CD14-positive monocyte (primary cell): ENCODE results near the gene FOXP4. TPM values are rescaled to one million over a fixed set of nuclear protein-coding genes. Genes with fewer than 3 reads are reported as not detected.
A peak's percentile ranks its signal among the peaks of the same experiment; 100 is the strongest.

ENCODE experiments used
- DNase-seq, 3 donors: peaks; one replicate each; pipeline ENCODE4 v3.0.0-alpha.2; 2011 to 2022
- H2AFZ ChIP-seq: 2 replicates; pipeline ENCODE4 v1.6.0; 2012; ENCODE audit warnings: mild to moderate bottlenecking, low read depth, low read length, inconsistent platforms; ENCODE audit not compliant: insufficient read depth, poor library complexity, severe bottlenecking
- H3K27ac ChIP-seq, 2 donors: 1 replicate in 1 of 2; 2 replicates in 1 of 2; pipeline ENCODE4 v1.5.1; 2012 to 2013; ENCODE audit warnings: low read length in 2 of 2, control low read depth in 1 of 2, inconsistent platforms in 1 of 2, low read depth in 1 of 2, mild to moderate bottlenecking in 1 of 2
- H3K27me3 ChIP-seq, 2 donors: one replicate each; pipeline versions ENCODE4 v1.6.0 to v1.6.1; 2011 to 2013; ENCODE audit warnings: low read length in 2 of 2; ENCODE audit not compliant: control insufficient read depth in 2 of 2, insufficient read depth in 2 of 2
- H3K36me3 ChIP-seq, 2 donors: replicated peaks in 1 of 2; 1 replicate in 1 of 2; 2 replicates in 1 of 2; pipeline versions ENCODE4 v1.5.1 to v1.6.1; 2012 to 2013; ENCODE audit warnings: low read length in 2 of 2, control low read depth in 1 of 2, inconsistent platforms in 1 of 2, mild to moderate bottlenecking in 1 of 2; ENCODE audit not compliant: insufficient read depth in 2 of 2, control insufficient read depth in 1 of 2
- H3K4me1 ChIP-seq, 2 donors: 1 replicate in 1 of 2; 2 replicates in 1 of 2; pipeline versions ENCODE4 v1.5.1 to v1.6.1; 2012 to 2013; ENCODE audit warnings: low read length in 2 of 2, control low read depth in 1 of 2, inconsistent platforms in 1 of 2, mild to moderate bottlenecking in 1 of 2, moderate library complexity in 1 of 2; ENCODE audit not compliant: insufficient read depth in 2 of 2, control insufficient read depth in 1 of 2
- H3K4me2 ChIP-seq: replicated peaks from 2 replicates; pipeline ENCODE3; 2012; ENCODE audit warnings: low read length, moderate library complexity, mild to moderate bottlenecking; ENCODE audit not compliant: poor library complexity, severe bottlenecking; ENCODE audit errors: extremely low read depth
- H3K4me3 ChIP-seq, 3 experiments: fragments of 200-600 bp in 1 of 3; sonication (generic) in 1 of 3; replicated peaks in 1 of 3; 1 replicate in 2 of 3; 2 replicates in 1 of 3; pipeline ENCODE4 v1.5.1; 2011 to 2013; ENCODE audit warnings: low read length in 3 of 3, mild to moderate bottlenecking in 3 of 3, control low read depth in 2 of 3, low read depth in 2 of 3, inconsistent platforms in 1 of 3, moderate library complexity in 1 of 3
- H3K79me2 ChIP-seq: 2 replicates; pipeline ENCODE4 v1.6.0; 2012; ENCODE audit warnings: mild to moderate bottlenecking, control low read depth, inconsistent platforms, low read length, moderate library complexity; ENCODE audit not compliant: insufficient read depth
- H3K9ac ChIP-seq: 2 replicates; pipeline ENCODE4 v1.6.0; 2017; ENCODE audit warnings: low read length, mild to moderate bottlenecking; ENCODE audit not compliant: insufficient read depth, poor library complexity, severe bottlenecking
- H3K9me3 ChIP-seq, 2 donors: replicated peaks in 1 of 2; 1 replicate in 1 of 2; 2 replicates in 1 of 2; pipeline versions ENCODE4 v1.5.1 to v1.6.1; 2012 to 2013; ENCODE audit warnings: low read length in 2 of 2, control low read depth in 1 of 2; ENCODE audit not compliant: control insufficient read depth in 1 of 2, insufficient read depth in 1 of 2
- H4K20me1 ChIP-seq: 2 replicates; pipeline ENCODE4 v1.6.0; 2012; ENCODE audit warnings: mild to moderate bottlenecking, low read length, control low read depth, moderate library complexity; ENCODE audit not compliant: insufficient read depth
- H3K27ac Mint-ChIP-seq, 7 donors: one replicate each; pipeline ENCODE4 v1.8.0; 2020; ENCODE audit warnings: mild to moderate bottlenecking in 7 of 7, mixed read lengths in 7 of 7, moderate library complexity in 6 of 7, inconsistent platforms in 2 of 7
- H3K27me3 Mint-ChIP-seq, 3 donors: one replicate each; pipeline ENCODE4 v1.8.0; 2021 to 2022; ENCODE audit warnings: low read depth in 3 of 3, mild to moderate bottlenecking in 3 of 3, mixed read lengths in 3 of 3, moderate library complexity in 3 of 3, inconsistent platforms in 1 of 3
- H3K36me3 Mint-ChIP-seq, 2 donors: one replicate each; pipeline ENCODE4 v1.8.0; 2020; ENCODE audit warnings: mixed read lengths in 2 of 2, inconsistent platforms in 1 of 2, mild to moderate bottlenecking in 1 of 2
- H3K4me1 Mint-ChIP-seq: one replicate; pipeline ENCODE4 v1.8.0; 2020; ENCODE audit warnings: mild to moderate bottlenecking, mixed read lengths
- H3K4me3 Mint-ChIP-seq, 2 donors: one replicate each; pipeline ENCODE4 v1.8.0; 2020; ENCODE audit warnings: mild to moderate bottlenecking in 2 of 2, mixed read lengths in 2 of 2, moderate library complexity in 1 of 2
- H3K9me3 Mint-ChIP-seq, 7 donors: one replicate each; pipeline ENCODE4 v1.8.0; 2020 to 2022; ENCODE audit warnings: mixed read lengths in 7 of 7, mild to moderate bottlenecking in 6 of 7, moderate library complexity in 6 of 7, inconsistent platforms in 2 of 7
- CTCF ChIP-seq: fragments of 200-600 bp; IDR thresholded peaks from one replicate; pipeline ENCODE4 v1.8.0; 2022; ENCODE audit warnings: antibody characterized with exemption, mild to moderate bottlenecking
- WGBS: methylation state at CpG from one replicate; pipeline ENCODE4 v1.1.5; 2013; ENCODE audit warnings: missing lambda C conversion rate; ENCODE audit not compliant: insufficient coverage; 5-methylcytosine and 5-hydroxymethylcytosine counted together
- intact Hi-C, 2 donors: fragments of 100-400 bp; cut with micrococcal nuclease; formaldehyde crosslinking; loops; one replicate each; pipeline versions ENCODE4 v1.15.0 to v1.15.1; 2023
- polyA plus RNA-seq, 3 donors: library from polyadenylated mRNA; depleted of rRNA in 1 of 3; unstranded in 2 of 3; stranded (reverse) in 1 of 3; fragments of 300-500 nt in 2 of 3; fragments of >200 nt in 1 of 3; fragmentation: Illumina TruSeq in 2 of 3; gene quantifications; 1 replicate in 2 of 3; 2 replicates in 1 of 3; pipeline ENCODE4 v1.2.3, GENCODE V29; 2012 to 2021

Gene FOXP4
- polyA plus RNA-seq, 3 donors: 0.62 to 7.6 (median 0.65) TPM

GRCh38 chr6:41596807-41597206, 50.6 kb downstream of the FOXP4 start:
- Mint-ChIP-seq H3K4me1 (no peaks in the 10 kb centered on the region), H3K4me3 (no peak overlapping the region), H3K9me3 (no peaks in the 10 kb centered on the region), H3K36me3 (peaks cover 34 to 59% of the 10 kb centered on the region in 2 donors), H3K27me3 (peaks cover 0 to 2% (median 1%) of the 10 kb centered on the region in 3 donors), H3K27ac (peak overlapping the region in 1 of 7 donors; percentile 37)
- Histone ChIP-seq H3K79me2 (no peaks in the 10 kb centered on the region), H3K4me1 (no peaks in the 10 kb centered on the region), H4K20me1 (peaks cover 5% of the 10 kb centered on the region), H3K9me3 (no peaks in the 10 kb centered on the region), H3K36me3 (peaks cover 11 to 21% of the 10 kb centered on the region in 2 donors), H3K27me3 (no peaks in the 10 kb centered on the region), H3K4me3 (no peak overlapping the region), H3K27ac (no peak overlapping the region), H3K4me2 (no peak overlapping the region), H2AFZ (no peak overlapping the region), H3K9ac (no peak overlapping the region)
- DNase-seq: no peak
- no peak for TF ChIP-seq CTCF
- intact Hi-C loops: no loop called here
- WGBS: 100% methylated on average over 3 of the region's 11 CpGs

GRCh38 chr6:41597246-41598000, 51.2 kb downstream of the FOXP4 start:
- DNase-seq: no peak
- Histone ChIP-seq H3K36me3 (peaks cover 11 to 21% of the 10 kb centered on the region in 2 donors), H3K4me2 (no peak overlapping the region), H3K4me1 (no peaks in the 10 kb centered on the region), H3K27ac (no peak overlapping the region), H3K79me2 (no peaks in the 10 kb centered on the region), H2AFZ (no peak overlapping the region), H3K9ac (no peak overlapping the region), H4K20me1 (no peaks in the 10 kb centered on the region), H3K4me3 (no peak overlapping the region), H3K27me3 (no peaks in the 10 kb centered on the region), H3K9me3 (no peaks in the 10 kb centered on the region)
- Mint-ChIP-seq H3K4me1 (peaks cover 2% of the 10 kb centered on the region), H3K9me3 (no peaks in the 10 kb centered on the region), H3K27me3 (peaks cover 2 to 5% (median 4%) of the 10 kb centered on the region in 3 donors), H3K27ac (peak overlapping the region in 1 of 7 donors; percentile 30), H3K36me3 (peaks cover 34 to 59% of the 10 kb centered on the region in 2 donors), H3K4me3 (no peak overlapping the region)
- intact Hi-C loops: no loop called here
- 89% methylated on average over 12 of the region's 19 CpGs for WGBS
- TF ChIP-seq CTCF: no peak
